Activated CD8-positive, alpha-beta memory T cell treated with anti-CD3 and anti-CD28 coated beads for 48 hours (primary cell): Measurements from ENCODE around the gene OR6Q1.

Experiments used
- DNase-seq, 3 experiments: peaks; one replicate each; pipeline ENCODE4 v3.0.0-alpha.2; 2020; ENCODE audit warnings: low read depth in 2 of 3, low spot score in 2 of 3

The OR6Q1 gene

DNA sequence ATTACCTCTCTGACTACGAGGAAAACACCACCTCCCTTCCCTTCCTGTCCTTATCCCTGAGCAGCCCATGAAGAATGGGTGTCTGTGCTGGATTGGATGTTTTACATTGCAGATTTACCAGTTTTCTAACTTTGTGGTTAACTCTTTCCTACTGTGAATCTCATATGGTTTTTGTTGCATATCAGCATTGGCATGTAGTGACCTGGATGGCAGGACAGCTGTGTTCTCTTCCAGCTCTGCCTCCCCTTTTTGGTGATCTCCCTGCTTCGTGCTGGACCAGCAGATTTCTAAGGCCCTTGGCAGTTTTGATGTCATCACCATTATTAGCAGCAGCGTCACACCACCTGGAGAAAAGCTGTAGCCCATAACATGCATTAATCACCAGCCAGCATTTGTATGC, 26.7 kb downstream of the OR6Q1 start:
- DNase-seq = no peak

DNA sequence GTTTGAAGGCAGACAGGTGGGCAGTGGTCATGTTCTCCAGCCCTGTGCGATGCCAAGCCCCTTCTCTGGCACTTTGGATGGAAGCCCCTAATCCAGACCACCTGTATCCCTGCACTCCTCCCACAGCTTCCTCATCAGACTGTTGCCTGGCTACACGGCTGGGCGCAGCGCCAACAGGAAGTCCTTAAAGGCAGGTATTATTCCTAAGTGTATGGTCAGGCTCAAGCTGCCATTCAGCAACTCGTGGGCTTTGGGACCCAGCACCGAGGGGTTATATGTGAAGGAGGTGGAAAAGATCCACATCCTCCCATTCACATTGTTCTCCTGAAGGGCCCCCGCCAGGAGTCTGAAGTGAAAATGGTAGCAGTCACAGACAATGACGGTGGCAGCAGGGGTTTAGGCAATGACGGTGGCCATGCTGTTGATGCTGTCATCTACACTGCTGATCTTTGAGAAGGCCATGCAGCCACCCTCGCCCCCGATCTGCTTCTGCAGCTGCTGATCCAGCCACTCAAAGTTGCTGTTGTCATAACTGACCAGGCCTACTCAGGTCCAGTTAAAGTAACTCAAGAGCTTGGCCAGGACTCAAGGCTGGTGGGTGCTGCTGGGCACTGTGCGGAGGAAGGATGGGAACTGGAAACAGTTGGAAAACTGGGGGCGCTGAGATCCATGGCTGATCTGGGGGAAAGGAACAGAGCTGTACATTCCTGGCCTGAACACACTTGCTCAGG, 27.7 kb downstream of the OR6Q1 start:
- no peak for DNase-seq

DNA sequence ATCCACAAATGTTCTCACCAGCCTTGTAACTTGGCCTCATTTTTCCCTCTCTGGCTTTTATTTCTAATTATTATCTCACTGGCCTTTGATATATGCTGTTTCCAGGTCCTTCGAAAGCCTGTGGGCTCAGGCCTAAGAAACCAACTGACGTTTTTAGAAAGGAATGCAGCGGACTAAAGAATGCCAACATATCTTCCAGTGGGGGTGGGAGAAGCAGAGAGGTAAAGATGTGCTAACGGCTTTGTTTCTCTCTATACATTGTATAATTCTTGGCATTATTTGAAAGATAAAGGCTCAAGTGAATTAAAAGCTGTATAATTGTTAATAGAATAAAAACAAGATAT, 28.2 kb downstream of the OR6Q1 start:
- DNase-seq = no peak

DNA sequence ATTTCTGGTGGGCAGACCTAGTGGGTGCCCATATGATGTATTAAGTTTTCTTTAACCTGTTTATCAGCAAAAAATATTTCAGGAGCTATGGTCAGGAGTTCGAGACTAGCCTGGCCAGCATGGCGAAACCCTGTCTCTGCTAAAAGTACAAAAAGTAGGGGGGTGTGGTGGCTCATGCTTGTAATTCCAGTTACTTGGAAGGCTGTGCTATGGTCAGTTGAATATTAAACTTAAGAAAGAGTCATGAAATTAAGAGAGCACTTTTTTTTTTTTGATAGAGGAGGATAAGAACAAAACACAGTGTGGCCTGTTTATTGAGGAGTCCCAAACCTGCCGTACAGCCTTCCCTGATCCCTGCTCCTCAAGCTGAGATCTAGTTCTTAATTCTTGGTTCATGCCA, 29.8 kb downstream of the OR6Q1 start:
- no peak for DNase-seq

DNA sequence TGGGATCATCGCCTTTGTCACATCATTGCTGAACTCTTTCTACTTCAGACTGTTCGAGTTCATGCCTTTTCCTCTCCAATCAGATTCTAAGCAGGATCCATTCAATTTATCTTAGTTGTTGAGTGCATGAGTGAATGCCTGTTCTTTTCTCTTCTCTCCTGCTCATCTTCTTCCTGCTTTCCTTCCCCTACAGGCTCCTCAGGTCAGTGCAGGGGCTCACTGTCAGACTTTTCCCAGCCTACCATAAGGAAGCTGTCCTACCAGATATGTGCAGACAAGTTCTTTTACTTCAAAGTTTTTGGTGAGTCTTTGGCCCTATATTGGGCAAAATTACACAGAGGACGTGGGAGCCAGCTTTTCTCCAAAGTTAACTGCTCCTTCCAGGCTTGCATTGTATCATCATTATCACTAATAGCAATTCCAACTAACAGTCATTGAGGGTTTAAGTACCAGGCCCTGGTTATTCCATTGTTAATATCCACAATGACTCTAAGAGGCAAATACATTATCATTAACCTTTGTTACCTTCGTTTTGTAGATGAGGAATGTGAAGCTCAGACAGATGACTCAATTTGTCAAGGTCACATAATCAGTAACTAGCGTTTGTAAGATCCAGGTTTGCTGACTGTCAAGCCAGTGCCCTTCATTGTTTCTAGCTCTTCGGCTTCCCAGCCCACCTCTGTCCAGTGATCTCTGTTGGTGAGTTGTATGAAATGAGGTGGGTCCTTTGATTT, 30.4 kb downstream of the OR6Q1 start:
- no peak for DNase-seq

DNA sequence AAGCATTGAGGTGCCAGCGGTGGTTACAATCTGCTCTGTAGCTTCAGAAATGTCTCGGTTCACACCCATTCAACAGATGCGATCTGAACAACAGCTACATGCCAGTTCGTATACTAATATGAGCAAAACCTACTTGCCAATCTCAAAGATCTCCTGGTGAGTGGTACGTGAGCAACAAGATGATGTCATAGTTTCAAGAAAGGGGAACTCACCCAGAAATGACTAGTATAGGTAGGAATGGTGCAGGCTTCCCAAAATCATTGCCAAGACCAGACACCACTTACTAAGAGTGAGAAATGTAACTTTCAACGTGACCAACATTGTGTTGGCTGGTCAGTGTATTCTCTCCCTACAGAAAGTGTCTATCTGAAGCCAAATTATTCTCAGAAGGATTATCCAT, 31.1 kb downstream of the OR6Q1 start:
- no peak for DNase-seq

DNA sequence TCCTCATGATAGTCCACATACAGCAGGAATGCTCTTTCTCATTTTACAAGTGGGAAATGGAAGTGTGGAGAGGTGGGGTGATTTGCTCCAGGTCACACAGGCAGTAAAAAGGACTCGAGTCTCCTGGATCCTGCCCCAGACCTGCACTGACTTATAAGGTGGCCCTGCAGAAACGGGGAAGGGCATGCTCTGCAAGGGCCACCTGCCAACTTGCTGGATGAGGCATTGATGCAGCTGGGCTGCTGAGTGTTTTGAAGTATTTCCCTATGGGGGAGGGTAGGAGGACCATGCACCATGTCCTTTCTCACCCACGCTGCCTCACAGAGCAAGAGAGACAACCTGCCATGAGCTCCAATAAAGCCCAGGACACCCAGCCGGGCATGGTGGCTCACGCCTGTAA, 36.9 kb downstream of the OR6Q1 start:
- no peak for DNase-seq

DNA sequence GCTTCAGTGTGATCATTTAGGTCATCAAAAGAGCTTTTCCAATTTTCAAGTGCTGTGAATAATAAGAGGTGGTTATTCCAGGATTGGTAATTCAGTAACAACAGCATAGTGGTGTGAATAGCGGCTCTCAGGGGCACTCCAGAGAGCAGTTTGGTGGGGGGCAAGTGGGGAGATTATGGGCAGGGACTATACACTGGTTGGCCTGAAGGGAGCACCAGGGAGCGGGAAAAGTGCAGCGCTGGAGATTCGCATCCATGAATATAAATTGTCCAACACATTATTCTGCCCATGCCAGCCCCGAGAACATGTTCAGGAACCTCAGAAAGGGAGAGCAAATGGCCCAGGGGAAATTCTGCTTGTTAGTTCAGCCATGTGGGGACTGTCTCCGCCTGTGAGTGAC, 37.9 kb downstream of the OR6Q1 start:
- DNase-seq = no peak

DNA sequence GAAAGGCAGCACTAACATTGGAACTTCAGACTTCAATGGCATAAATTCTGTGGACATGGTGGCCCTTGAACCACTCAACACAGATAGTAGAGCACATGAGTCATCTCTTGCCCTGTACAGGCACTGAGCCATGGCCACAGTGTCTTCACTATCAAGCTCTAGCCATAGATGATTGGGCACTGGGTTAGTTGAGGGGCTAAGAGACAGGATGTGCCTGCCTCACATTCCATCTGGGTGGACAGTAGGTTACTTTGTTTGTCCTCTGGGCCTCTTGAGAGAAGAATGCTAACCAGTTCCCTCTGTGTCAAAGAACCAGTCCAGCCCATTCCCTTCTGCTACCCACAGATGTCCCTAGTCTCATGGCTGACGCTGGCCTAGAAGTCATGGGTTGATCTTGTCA, 39.8 kb downstream of the OR6Q1 start:
- DNase-seq = no peak

DNA sequence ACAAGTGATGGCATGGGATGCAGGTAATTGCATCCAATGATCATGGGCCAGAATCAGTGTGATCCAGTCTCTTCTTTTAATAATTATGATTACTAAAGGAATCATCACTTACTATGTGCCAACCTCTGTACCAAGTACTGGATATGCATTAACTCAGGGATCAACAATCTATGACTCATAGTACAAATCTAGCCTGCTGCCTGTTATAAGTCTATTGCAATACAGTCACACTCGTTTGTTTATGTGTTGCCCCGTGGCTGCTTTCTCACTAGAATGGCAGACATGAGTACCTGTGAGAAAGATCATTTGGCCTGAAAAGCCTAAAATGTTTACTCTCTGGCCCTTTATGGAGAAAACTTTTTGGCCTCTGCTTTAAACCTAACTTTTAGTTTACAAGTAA, 45.0 kb downstream of the OR6Q1 start:
- no peak for DNase-seq
